Forelimb muscle (tissue), 1 donor: ENCODE data around the gene MIEF2. TPM values are rescaled to one million over a fixed set of nuclear protein-coding genes. Genes with fewer than 3 reads are reported as not detected.

Experiments
- DNase-seq: peaks from one replicate; pipeline ENCODE4 v3.0.0-alpha.2; 2013; ENCODE audit warnings: low read depth
- polyA plus RNA-seq: library from polyadenylated mRNA; unstranded; fragments of 120-200 nt; gene quantifications from one replicate; pipeline ENCODE4 v1.2.1, GENCODE V29; 2013; ENCODE audit not compliant: insufficient read length

The MIEF2 gene
- polyA plus RNA-seq, 1 donor = 14.9 TPM

DNA sequence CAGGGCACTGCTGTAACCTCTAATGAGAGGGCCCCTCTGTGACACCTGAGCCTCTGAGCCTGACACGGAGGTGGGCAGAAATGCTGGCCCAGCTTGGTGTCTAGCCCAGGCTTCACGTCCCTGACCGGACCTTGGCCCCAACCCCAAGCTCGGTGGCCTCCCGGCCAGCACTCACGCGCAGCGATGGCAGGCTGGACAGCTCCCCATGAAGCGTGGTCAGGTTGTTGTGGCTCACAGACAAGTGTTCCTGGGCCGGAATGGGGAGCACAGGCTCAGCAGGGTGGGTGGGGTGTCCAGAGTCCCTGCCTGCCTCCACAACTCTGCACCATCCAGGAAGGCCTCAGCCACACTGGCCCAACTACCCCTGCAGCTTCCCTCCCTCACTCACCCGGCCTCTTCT is 4.1 kb upstream of the MIEF2 start:
- DNase-seq = no peak

DNA sequence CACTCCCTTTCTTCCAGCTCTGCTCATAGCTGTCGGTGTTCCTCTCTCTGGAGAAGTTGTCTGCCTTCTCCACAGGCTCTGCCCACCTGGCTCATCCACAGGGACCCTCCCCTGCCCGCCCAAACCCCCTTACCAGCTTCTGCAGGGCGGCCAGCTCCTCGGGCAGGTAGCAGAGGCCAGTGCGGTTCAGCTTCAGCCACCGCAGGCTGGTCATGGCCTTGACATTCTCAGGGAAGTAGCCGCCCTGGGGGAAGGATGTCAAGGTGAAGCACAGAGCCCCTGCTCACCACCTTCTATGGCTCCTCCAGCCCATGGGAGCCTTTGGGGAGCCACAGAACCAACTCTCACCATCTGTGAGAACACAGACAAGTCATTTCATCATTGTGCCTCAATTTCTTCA is 3.7 kb upstream of the MIEF2 start:
- no peak for DNase-seq

DNA sequence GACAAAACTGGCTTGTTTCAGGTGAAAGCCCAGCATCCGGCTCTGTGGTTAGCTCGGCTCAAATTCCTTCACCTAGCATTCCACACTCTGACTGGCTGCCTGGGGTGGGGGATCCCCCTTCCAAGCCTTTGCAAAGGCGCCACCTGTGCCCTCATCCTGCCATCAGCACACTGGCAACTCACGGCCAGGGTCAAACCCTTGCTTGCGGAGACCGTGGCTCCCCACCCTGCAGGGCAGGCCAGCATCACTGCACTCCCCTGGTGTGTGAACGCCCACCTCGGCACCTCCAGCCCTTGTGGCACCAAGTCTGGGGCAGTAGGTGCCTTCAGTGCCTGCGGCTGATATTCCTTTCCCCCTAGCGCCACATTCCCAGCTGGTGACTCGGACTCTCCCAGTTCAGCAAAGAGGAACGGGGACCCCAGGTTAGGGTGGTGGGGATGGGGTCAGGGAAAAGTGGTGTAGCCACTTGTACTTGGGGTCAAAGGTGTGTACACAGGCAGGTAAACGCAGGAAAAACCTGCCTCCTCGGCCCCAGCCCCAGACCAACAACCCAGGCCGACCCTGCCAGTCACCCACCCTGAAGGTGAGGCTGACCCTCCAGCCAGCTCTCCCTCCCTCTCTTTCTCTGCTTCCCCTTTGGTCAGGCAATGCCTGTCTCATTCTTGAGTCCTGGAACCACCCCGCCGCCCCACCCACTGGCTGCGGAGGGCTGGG is 3.0 kb upstream of the MIEF2 start:
- no peak for DNase-seq

DNA sequence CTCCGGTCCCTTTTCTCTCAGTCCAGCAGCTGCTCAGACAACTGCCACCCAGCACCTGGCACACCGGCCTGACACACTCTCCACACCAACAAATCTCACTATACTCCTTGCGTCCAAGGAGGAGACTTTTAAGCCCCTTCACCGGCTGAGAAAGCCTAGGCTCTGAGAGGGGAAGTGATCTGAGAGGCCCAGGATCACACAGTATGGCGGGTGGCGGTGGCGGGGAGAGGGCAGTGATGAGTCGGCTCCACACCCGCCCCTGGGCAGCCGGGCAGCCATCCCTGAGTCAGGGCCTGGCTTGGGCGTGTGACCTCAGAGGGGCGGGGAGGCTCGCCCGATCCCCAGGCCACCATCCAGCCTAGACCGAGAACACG is 2.5 kb upstream of the MIEF2 start:
- no peak for DNase-seq

DNA sequence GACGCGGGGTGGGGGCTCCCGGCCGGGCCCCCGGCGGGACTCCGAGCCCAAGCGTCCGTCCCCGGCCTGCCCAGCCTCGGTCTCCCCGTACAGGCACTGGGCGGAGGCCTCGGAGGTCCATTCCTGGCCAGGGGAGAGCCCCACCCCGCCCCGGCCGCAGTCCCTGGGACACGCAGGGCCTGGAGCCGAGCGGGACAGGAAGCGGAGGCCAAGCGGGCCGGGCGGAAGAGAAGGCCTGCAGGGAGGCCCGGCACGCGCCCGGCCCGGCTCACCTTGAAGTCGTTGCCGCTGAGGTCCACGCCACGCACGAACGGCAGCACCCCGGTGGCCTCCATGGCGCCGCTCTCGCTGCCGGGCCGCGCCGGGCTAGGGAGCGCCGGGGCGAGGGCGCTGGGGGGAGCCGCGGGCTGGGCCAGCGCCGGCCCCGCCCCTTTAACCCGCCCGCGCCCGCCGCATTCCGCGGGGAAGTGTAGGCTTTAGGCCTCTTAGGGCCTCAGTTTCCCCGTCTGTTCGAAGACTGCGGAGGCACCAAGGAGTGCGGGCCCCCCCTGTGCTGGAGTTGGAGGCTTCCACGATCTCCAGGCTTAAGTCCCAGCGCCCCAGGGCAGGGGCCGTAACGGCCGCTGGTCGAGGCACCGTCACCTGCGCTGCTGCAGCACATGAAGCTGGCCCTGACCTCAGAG is 2.0 kb upstream of the MIEF2 start, which contains the start of gene FLII:
FLII (minus strand) TSS at position 383 of the 683 bp plus-strand sequence; CDS start at position 335, 48 bp downstream.
- no peak for DNase-seq

DNA sequence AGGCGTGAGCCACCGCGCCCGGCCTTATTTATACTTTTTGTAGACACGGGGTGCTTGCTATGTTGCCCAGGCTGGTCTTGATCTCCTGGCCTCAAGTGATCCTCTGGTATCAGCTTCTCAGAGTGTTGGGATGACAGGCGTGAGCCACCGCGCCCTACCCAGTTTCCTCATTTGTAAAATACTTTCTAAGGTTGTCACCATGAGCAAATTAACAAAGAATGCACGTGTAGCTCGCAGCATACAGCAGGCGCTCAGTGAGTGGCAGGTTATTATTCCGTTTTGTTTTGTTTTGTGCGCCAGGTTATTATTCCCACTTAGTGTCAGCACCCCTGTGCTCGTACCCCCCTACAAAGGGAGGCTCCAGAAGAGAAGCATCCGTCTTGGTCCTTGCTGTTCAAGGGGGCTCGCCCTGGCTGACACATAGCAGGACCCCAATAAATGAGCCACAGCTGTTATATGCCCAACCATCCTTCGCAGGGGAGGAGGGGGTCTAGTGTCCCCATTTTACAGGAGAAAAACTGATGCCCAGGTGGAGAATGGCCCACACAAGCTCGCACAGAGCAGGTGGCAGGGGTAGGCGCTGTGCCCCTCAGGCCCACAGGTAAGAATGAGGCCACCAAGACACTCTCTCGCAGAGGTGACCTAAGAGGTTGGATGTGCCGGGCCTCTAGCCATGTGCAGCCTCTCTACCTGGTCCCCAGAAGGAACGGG is 686 bp upstream of the MIEF2 start:
- DNase-seq = no peak

DNA sequence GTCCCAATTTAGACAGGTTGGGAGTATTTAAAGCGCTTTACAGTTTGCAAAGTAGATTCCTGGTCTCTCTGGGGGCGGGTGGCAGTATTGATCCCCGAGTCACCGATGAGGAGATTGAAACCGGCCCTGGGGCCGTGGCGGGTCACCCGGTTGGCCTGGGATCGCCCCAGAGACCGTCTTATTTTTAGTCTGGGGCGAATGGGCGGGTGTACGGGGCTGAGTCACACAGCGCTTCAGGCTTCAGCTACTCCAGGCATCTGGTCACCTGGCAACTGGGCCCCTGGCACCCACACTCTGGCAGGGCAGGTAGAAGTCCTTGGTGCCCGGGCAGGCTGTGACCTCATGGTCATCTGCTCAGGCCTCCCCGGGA is 669 bp downstream of the MIEF2 start:
- DNase-seq = no peak

DNA sequence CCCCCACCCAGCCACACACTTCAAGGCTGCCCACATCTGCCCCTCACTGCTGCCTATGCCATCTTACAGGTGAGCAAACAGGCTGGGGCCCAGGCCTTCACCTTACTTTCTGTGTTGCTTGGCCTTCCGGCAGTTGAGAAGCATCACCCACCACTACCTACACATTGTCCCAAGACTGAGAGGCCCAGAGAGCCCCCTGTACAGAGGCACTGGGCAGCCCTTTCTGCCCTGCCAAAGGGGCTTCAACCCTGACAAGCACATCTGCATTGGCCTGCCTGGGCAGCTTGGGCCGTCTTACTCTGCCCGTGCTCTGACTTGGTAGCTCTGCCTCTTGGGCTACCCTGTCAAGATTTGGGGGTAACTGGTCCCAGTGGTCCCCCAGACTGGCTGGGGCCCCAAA is 1.2 kb downstream of the MIEF2 start:
- no peak for DNase-seq

DNA sequence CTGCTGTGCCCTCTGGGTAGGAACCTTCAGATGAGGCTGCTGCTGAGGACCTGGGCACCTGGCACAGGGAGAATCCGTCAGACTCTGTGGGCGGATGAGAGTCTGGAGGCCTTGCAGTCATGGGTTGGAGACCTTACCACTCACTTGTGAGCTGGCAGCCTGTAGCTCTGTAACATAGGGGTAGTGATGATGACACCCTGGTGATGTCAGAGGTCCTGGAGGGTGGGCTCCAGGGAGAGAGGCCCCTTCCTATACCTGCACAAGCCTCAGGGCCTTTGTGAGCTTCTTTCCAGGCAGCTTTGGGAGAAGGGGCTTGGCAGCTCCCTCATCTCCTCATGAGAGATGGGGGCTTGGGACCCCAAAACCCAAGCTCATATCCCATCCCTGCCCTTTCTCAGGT is 1.6 kb downstream of the MIEF2 start:
- no peak for DNase-seq

DNA sequence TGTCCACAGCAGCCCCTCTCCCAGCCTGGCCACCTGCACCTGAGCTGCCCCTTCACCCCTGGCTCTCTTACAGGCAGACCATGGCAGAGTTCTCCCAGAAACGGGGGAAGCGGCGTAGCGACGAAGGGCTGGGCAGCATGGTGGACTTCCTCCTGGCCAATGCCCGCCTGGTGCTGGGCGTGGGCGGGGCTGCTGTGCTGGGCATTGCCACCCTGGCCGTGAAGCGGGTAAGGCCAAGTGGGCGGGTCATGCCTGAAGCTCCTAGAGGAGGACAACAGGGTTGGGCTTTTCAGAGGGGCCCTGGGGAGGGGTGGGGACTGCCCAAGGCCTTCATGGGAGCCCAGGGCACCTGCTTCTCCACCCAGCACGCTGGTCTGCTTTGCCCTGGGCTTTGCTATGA is 2.2 kb downstream of the MIEF2 start:
- DNase-seq = no peak

DNA sequence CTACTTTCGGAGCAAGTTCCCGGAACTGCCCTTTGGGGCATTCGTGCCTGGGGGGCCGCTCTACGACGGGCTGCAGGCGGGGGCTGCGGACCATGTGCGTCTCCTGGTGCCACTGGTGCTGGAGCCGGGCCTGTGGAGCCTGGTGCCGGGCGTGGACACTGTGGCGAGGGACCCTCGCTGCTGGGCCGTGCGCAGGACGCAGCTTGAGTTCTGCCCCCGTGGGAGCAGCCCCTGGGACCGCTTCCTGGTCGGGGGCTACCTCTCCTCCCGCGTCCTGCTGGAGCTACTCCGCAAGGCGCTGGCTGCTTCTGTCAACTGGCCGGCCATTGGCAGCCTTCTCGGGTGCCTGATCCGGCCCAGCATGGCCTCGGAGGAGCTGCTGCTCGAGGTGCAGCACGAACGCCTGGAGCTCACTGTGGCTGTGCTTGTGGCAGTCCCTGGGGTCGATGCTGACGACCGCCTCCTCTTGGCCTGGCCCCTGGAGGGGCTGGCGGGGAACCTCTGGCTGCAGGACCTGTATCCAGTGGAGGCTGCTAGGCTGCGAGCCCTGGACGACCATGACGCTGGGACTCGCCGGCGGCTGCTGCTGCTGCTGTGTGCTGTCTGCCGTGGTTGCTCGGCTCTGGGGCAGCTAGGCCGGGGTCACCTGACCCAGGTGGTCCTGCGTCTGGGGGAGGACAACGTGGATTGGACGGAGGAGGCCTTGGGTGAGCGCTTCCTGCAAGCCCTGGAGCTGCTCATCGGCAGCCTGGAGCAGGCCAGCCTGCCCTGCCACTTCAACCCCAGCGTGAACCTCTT is 3.6 kb downstream of the MIEF2 start:
- no peak for DNase-seq

DNA sequence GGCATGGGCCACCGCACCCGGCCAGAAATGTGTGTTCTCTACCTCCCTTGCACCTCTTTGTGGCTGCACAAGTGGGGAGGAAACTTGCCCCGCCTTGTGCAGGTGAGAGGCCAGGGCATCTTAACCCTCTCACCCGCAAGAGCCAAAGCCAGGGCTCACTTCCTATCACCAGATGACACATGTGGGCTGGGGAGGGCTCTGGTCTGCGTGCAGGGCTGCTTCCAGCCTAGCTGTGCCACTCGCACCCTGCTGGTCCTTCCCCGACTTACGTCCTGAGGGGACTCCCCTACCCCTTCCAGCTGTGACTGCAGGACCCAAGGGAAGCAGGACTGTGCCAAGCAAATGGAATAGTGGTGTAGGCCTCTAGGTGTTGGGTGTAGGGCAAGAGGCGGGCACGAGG is 6.9 kb downstream of the MIEF2 start:
- DNase-seq = no peak

DNA sequence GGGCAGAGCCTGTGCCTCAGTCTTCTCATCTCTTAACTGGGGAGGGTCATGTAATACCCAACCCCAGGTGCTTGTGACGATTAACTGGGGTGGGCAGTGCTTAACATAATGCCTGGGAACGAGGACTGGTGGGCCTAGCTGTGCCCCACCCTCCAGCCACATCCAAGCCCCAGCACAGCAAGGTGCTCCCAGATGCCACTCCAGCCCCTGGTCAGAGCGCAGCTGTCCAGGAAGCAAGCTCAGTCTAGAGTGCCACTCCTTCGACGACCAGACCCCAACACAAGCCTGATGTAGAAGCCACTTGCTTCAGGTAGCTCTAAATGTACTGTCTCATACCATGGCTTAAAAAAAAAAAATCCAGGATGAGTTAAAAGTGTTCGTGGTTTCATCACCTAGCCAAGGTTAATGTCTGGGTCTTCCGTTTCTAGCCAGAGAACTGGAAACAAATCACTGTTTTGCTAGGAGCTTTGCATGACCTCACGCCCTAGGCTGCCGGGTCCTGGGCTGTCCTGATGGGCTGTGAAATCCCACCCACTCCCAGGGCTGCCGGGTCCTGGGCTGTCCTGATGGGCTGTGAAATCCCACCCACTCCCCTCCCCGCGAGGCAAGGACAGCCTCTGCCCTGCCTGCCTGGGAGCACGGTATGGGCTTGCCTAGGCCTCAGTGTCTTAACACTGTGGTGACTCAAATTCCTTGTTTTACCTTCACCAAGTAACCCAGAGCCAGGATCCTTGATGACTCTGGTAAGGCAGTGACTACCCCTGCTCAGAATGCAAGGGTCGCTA is 7.7 kb downstream of the MIEF2 start:
- no peak for DNase-seq

DNA sequence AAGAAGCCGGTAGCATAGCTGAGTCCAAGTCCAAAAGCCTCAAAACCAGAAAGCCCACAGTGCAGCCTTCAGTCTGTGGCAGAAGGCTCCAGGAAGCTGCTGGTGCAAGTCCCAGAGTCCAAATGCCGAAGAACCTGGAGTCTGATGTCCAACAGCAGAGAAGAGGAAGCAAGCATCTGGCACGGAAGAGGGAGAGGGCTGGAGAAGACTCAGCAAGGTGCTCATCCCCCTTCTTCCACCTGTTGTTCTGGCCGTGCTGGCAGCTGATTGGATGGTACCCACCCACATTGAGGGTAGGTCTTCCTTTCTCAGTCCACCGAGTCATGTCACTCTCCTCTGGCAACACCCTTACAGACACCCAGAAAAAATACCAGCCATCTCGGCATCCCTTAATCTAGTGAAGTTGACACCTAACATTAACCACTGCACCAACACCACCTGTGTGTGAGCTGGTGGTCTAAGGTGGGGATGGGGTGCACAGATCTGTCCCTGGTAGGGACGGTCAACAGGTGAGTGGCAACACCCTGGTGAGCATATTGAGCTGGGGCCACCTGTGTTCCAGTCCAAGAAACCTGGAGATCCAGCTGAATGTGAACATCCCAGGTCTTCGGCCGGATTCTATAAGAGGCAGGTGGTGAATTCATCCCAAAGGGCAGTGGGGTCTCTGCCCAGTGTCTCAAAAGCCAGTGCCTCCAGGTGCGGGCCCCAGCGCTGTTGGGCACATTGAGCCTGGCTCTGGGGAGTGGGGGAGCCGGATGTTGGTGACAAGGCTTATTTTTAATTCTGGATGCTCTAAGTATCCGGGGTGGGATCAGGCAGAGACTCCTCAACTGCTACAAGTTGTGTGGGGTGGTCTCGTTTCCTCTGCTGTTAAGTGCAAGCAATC is 9.8 kb downstream of the MIEF2 start:
- DNase-seq = no peak

DNA sequence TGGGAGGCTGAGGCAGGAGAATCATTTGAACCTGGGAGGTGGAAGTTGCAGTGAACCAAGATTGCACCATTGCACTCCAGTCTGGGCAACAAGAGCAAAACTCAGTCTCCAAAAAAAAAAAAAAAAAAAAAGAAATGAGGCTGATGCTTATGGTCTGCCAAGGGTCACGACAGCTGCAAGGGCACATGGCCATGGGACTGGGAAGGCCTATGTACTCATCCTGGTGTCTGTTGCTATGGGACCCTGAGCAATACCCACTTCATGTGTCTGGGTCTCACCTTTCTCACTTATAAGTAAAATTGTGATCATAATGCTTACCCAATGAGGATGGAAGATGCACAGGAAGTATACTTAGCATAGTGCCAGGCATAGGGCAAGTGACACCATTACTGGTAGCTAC is 16.6 kb downstream of the MIEF2 start:
- no peak for DNase-seq

DNA sequence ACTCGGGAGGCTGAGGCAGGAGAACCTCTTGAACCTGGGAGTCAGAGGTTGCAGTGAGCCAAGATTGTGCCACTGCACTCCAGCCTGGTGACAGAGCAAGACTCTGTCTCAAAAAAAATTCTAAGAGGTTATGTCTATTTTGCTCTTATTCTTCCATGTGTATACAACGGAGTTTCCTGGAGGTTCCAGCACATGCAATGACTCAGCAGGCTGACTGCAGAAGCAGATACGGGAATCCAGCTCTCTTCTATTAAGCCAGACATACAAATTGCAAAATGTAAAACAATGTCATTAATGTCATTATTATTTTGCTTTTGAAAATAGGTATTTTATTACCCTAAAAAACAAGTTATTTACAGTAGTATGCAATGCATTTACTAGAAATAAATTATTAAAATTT is 18.4 kb downstream of the MIEF2 start:
- DNase-seq = no peak

DNA sequence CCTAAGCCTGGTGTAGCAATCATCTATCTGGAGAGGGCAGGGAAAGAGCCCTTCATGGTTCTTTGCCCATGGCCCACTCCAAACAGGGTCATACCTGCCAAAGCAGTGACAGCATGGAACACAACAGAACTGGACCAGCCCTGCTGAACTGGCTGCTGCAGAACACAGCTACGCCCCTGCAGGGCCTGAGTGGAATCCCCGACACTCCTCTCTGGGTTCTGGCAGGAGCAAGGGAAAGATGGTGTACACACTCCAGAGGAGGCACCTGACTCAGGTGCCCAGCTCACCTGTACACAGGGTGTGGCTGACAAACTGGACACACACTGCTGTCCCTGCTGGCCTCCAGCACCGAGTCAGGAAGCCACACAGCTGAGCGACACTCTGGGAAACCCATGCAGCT is 19.8 kb downstream of the MIEF2 start:
- DNase-seq = no peak

DNA sequence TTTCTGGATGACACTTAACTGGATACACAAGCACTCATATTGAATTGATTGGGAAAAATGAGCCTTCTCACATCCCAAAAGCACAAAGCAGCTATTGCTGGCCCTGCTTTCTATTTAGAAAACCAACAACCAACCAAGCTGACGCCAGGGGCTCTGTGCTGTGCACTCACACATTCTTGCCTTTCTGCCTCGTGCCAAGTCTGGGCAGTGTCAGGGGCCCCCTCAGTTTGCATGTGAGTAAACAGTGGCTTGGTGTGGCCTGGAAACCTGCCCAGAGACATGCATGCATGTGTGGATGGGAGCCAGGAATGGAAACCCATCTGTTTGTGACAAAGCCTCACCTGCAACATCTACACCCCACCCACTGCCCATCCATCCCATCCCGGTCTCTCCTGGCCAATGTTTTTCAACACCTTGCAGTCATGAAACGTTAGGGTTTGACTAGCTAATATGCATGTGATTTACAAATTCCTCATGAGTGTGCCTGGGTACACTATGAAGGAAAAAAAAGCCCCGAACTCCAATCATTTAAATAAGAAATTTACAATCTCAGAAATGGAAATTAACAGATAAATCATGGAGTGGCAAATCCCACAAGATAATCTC is 20.4 kb downstream of the MIEF2 start:
- DNase-seq = no peak

DNA sequence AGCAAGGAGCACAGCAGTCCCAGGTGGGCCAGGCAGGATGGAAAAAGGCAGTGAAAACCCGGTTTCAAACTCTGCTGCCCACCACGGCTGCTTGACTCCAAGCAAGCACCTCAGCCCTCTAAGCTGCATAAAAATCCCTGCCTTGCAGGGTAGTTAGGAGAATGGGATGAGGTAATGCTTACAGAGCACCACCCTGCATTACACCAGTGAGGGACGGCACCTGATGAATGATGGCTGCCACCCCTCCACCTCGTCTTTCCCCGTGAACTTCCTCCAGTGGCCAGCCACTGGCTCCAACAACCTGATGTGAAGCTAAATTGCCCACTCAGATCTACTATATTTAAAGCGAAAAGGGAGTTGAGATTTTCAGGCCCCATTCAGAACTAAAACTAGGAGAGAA is 21.3 kb downstream of the MIEF2 start:
- DNase-seq = no peak

DNA sequence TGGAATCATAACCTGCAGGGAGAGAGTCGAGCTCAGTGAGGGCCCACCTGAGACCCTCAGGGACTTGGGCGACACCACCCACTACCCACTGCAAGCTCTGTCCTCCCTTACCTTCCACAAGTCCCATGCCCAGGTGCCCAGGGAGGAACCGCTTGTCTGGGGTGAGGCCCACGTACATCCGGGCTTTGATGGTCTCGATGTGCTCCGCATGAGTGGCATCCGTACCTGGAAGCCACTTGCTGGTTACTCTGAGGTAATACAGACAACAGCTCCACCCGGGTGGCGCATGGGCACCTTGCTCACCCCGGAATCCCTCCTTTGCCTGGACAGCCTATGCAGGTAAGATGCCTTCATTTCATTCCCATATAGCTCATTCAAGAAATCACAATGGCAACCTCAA is 24.8 kb downstream of the MIEF2 start:
- no peak for DNase-seq
